IPS DF 6.9 (cell line): ENCODE data around the gene PCDHGA1.

ENCODE experiments used
- DNase-seq: peaks from one replicate; pipeline ENCODE4 v3.0.0-alpha.2; 2013; ENCODE audit warnings: low read depth, low spot score
- H3K27ac ChIP-seq: one replicate; pipeline ENCODE4 v1.5.1; 2013; ENCODE audit warnings: low read length, control low read depth
- H3K27me3 ChIP-seq: 2 replicates; pipeline ENCODE4 v1.6.1; 2013; ENCODE audit warnings: mild to moderate bottlenecking, low read length; ENCODE audit not compliant: control insufficient read depth, insufficient read depth
- H3K36me3 ChIP-seq: 2 replicates; pipeline ENCODE4 v1.6.1; 2013; ENCODE audit warnings: low read length; ENCODE audit not compliant: control insufficient read depth, insufficient read depth
- H3K4me1 ChIP-seq: 2 replicates; pipeline ENCODE4 v1.6.1; 2013; ENCODE audit warnings: low read length; ENCODE audit not compliant: control insufficient read depth, insufficient read depth
- H3K4me3 ChIP-seq: 2 replicates; pipeline ENCODE4 v1.5.1; 2013; ENCODE audit warnings: mild to moderate bottlenecking, low read length
- H3K9me3 ChIP-seq: 2 replicates; pipeline ENCODE4 v1.6.1; 2013; ENCODE audit warnings: low read length, inconsistent platforms; ENCODE audit not compliant: control insufficient read depth, insufficient read depth
- WGBS: extraction: QIAGEN DNeasy Blood & Tissue Kit; methylation state at CpG from one replicate; pipeline ENCODE4 v1.1.7; 2013; ENCODE audit warnings: mixed read lengths, missing lambda C conversion rate; ENCODE audit not compliant: insufficient read length, insufficient coverage; 5-methylcytosine and 5-hydroxymethylcytosine counted together

Gene PCDHGA1

DNA sequence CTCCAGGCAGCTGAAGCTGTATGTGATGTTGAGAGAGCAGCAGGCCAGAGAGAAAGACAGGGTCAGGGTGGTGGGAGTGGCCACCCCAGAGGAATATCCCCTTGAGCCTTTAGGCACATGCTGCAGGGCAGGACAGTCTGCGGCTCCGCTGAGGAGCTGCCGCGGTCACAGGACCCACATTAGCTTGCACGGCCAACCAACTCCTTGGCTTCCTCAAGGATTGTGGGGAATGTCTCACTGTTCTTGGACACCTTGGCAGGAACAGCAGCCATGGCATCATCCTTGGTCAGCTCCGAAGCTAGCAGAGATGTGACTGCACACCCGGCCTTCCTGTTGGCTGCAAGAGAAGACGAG, 186.3 kb downstream of the PCDHGA1 start:
- WGBS: no CpG with 5 or more reads among the region's 8 CpGs
- H3K4me1 ChIP-seq: peaks cover 3% of the 10 kb centered on the region; the same call in 1 of the 2 replicates
- peaks cover 7% of the 10 kb centered on the region; the same call in 1 of the 2 replicates for H3K36me3 ChIP-seq

GRCh38 chr5:141517312-141517711, 187.0 kb downstream of the PCDHGA1 start:
- Histone ChIP-seq H3K27ac (no peak overlapping the region), H3K4me1 (peaks cover 3% of the 10 kb centered on the region; the same call in 1 of the 2 replicates), H3K9me3 (no peaks in the 10 kb centered on the region), H3K27me3 (no peaks in the 10 kb centered on the region), H3K4me3 (no peak overlapping the region), H3K36me3 (peaks cover 7% of the 10 kb centered on the region; the same call in 1 of the 2 replicates)
- WGBS: no CpG with 5 or more reads among the region's 8 CpGs
- no peak for DNase-seq

More for the DNA sequence above, 186.3 kb downstream of the PCDHGA1 start:
- Histone ChIP-seq H3K9me3 (no peaks in the 10 kb centered on the region), H3K27ac (no peak overlapping the region), H3K4me3 (no peak overlapping the region), H3K27me3 (no peaks in the 10 kb centered on the region)
- no peak for DNase-seq

DNA sequence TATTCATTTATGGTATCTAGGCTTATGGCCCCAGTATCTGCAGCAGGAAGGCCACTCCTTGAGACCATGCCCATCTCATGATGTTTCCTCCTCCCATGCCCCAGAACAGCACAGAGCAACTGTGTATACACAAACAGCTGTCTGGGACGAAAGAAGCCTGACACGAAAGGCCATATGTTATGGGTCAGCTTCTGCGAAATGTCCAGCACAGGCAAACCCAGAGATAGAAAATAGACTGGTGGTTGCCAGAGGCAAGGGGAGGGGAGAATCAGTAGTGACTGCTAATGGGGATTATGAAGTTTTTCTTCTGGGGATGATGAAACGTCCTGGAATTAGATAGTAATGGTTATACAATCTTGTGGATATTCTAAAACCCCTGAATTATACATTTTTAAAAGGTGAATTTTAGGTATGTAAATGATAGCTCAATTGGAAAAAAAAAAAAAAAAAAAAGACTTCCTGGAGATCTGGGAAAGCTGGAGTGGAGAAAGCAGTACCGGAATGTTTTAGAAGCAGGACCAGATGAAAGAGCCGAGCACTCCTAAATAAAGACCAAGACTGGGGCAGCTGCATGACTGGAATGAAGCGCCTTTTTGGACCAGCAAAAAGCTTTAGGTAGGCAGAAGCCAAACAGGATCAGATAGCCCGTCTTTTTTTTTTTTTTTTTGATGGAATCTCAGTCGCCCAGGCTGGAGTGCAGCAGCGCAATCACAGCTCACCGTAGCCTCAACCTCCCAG, 187.7 kb downstream of the PCDHGA1 start:
- no peaks in the 10 kb centered on the region for H3K9me3 ChIP-seq
- DNase-seq: no peak
- no peak overlapping the region for H3K27ac ChIP-seq
- peaks cover 7% of the 10 kb centered on the region; the same call in 1 of the 2 replicates for H3K36me3 ChIP-seq
- H3K4me3 ChIP-seq: no peak overlapping the region
- H3K4me1 ChIP-seq: peaks cover 3% of the 10 kb centered on the region; the same call in 1 of the 2 replicates
- no CpG with 5 or more reads among the region's 11 CpGs for WGBS
- H3K27me3 ChIP-seq: no peaks in the 10 kb centered on the region

GRCh38 chr5:141518618-141519015, 188.3 kb downstream of the PCDHGA1 start:
- WGBS: no CpG with 5 or more reads among the region's 1 CpG
- Histone ChIP-seq H3K27me3 (no peaks in the 10 kb centered on the region), H3K27ac (no peak overlapping the region), H3K4me3 (no peak overlapping the region), H3K36me3 (peaks cover 7% of the 10 kb centered on the region; the same call in 1 of the 2 replicates), H3K4me1 (peaks cover 3% of the 10 kb centered on the region; the same call in 1 of the 2 replicates), H3K9me3 (no peaks in the 10 kb centered on the region)
- DNase-seq: no peak

- no CpG with 5 or more reads among the region's 3 CpGs for WGBS
- H3K27ac ChIP-seq: no peak overlapping the region
- DNase-seq: no peak
- H3K27me3 ChIP-seq: no peaks in the 10 kb centered on the region
- peaks cover 7% of the 10 kb centered on the region; the same call in 1 of the 2 replicates for H3K36me3 ChIP-seq
- no peak overlapping the region for H3K4me3 ChIP-seq
- peaks cover 3% of the 10 kb centered on the region; the same call in 1 of the 2 replicates for H3K4me1 ChIP-seq
- no peaks in the 10 kb centered on the region for H3K9me3 ChIP-seq
Observed at GRCh38 chr5:141519605-141520565, 189.6 kb downstream of the PCDHGA1 start.

- DNase-seq: no peak
- peaks cover 8% of the 10 kb centered on the region; the same call in 1 of the 2 replicates for H3K36me3 ChIP-seq
- no peaks in the 10 kb centered on the region for H3K27me3 ChIP-seq
- no peaks in the 10 kb centered on the region for H3K9me3 ChIP-seq
- no CpG with 5 or more reads among the region's 2 CpGs for WGBS
- H3K4me1 ChIP-seq: no peaks in the 10 kb centered on the region
- no peak overlapping the region for H3K27ac ChIP-seq
- no peak overlapping the region for H3K4me3 ChIP-seq
Observed at GRCh38 chr5:141521244-141521781, 191.0 kb downstream of the PCDHGA1 start.

- H3K4me3 ChIP-seq: no peak overlapping the region
- no peaks in the 10 kb centered on the region for H3K9me3 ChIP-seq
- H3K27me3 ChIP-seq: no peaks in the 10 kb centered on the region
- H3K4me1 ChIP-seq: no peaks in the 10 kb centered on the region
- WGBS: no CpG with 5 or more reads among the region's 2 CpGs
- H3K27ac ChIP-seq: no peak overlapping the region
- H3K36me3 ChIP-seq: peaks cover 7% of the 10 kb centered on the region; the same call in 1 of the 2 replicates
- no peak for DNase-seq
Observed at GRCh38 chr5:141522301-141522700, 192.0 kb downstream of the PCDHGA1 start.

DNA sequence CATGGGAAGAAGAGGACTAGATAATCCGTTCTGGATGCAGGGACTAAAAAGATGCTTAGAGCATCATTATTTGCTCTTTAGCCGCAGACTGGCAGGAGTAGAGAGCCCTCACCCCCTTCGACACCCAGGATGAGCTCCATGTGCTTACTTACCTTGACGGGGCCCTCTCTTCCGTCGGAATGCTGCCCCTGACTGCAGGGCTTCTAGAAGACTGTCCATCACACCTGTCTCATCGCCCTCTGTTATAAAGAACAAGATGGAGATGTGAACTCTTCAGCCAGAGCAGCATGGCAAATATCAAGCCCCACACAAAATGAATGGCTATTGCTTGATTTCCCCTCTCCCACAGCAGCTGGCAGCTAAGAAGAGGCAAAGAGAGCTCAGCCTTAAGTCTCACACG, 193.7 kb downstream of the PCDHGA1 start:
- DNase-seq: no peak
- Histone ChIP-seq H3K4me1 (no peaks in the 10 kb centered on the region), H3K27me3 (no peaks in the 10 kb centered on the region), H3K36me3 (peaks cover 15% of the 10 kb centered on the region; the same call in 1 of the 2 replicates), H3K27ac (no peak overlapping the region), H3K9me3 (no peaks in the 10 kb centered on the region), H3K4me3 (no peak overlapping the region)
- no CpG with 5 or more reads among the region's 8 CpGs for WGBS

DNA sequence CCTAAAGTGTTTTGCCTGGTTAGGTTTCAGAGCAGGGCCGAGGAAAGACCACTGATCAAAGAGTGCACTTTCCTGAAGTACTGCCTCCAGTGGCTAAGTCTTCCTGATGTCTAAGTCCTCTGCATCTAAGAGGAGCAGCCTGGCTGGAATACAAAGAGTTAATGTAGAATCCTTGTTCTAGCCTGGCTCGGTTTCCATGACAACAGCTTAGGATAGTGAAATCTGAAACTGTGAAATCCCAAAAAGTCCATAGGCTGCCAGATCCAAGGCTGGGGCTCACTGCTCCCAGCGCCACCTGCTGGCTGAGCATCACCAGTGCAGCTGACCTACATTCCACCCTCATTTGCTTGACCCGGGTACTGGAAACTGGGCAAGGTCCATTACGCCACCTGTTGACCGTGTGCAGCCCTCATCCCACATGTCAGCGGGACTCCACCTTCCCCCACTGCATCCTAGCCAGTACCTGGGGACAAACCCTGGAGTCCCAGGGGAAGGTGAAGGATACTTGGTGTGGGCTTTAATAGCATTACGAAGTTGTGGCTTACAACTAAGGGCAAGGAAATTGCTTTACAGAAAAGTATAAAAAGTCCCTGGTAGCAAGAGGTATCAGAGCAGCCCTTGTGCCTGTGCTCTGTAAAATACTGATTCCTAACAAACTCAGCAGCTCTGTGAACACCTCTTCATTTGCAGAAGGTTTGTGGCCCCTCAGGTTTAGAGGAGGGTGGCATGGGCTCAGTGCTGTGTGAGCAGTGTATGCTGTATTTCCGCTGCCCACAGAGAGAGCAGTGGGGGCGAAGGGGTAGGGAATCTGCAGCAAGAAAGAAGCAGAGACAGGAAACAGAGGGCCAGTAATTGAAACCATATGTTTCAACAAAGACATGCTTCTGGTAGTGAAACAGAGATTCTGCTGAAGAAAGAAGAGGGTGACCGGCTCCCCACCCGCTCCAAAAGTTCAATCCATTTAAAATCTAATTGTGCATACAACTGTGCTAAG, 194.6 kb downstream of the PCDHGA1 start:
- H3K9me3 ChIP-seq: no peaks in the 10 kb centered on the region
- peaks cover 19% of the 10 kb centered on the region; the same call in 1 of the 2 replicates for H3K36me3 ChIP-seq
- peak; percentile 99 for DNase-seq
- H3K27ac ChIP-seq: no peak overlapping the region
- H3K4me3 ChIP-seq: no peak overlapping the region
- no peaks in the 10 kb centered on the region for H3K27me3 ChIP-seq
- no peaks in the 10 kb centered on the region for H3K4me1 ChIP-seq
- WGBS: no CpG with 5 or more reads among the region's 12 CpGs
